Measurements from ENCODE around the gene RTTN.

GRCh38 chr18:70005580-70005979 is 199.9 kb downstream of the RTTN start:
- TF ChIP-seq TCF7L2 (IDR thresholded peaks at IDR 0.05; ENCODE audit: low read depth, low read length) (no peak), CTCF (IDR thresholded peaks at IDR 0.05) (no peak), POLR2AphosphoS5 (IDR thresholded peaks at IDR 0.05; ENCODE audit: low read depth, low read length) (no peak), REST (IDR thresholded peaks at IDR 0.05; ENCODE audit: insufficient read depth in 1 of 2, low read depth in 2 of 2, low read length in 1 of 2) (no peak), SIN3A (IDR thresholded peaks at IDR 0.05; ENCODE audit: borderline replicate concordance, insufficient read depth, low read depth, low read length) (no peak)
